Ishikawa (cell line): Measurements from ENCODE around the gene JMJD4.

Experiments
- CEBPB ChIP-seq: IDR thresholded peaks from 2 replicates; pipeline ENCODE4 v1.6.1; 2012
- CREB1 ChIP-seq: IDR thresholded peaks from 2 replicates; pipeline ENCODE4 v1.6.1; 2012; ENCODE audit warnings: low read depth
- EGR1 ChIP-seq: IDR thresholded peaks from 2 replicates; pipeline ENCODE4 v1.6.1; 2012
- EP300 ChIP-seq: IDR thresholded peaks from 2 replicates; pipeline ENCODE4 v1.6.1; 2012; ENCODE audit warnings: borderline replicate concordance
- FOXM1 ChIP-seq: IDR thresholded peaks from 2 replicates; pipeline ENCODE4 v1.6.1; 2012; ENCODE audit warnings: low read depth, borderline replicate concordance
- NFIC ChIP-seq: IDR thresholded peaks from 2 replicates; pipeline ENCODE4 v1.6.1; 2012
- RAD21 ChIP-seq: IDR thresholded peaks from 2 replicates; pipeline ENCODE4 v1.6.1; 2012; ENCODE audit warnings: low read depth
- REST ChIP-seq: IDR thresholded peaks from 2 replicates; pipeline ENCODE4 v1.6.1; 2012; ENCODE audit warnings: low read depth, mild to moderate bottlenecking
- TAF1 ChIP-seq: IDR thresholded peaks from 2 replicates; pipeline ENCODE4 v1.6.1; 2012; ENCODE audit warnings: low read depth, mild to moderate bottlenecking
- TCF12 ChIP-seq: IDR thresholded peaks from 2 replicates; pipeline ENCODE4 v1.6.1; 2012; ENCODE audit warnings: low read depth
- TEAD4 ChIP-seq: IDR thresholded peaks from 2 replicates; pipeline ENCODE4 v1.6.1; 2012
- YY1 ChIP-seq: IDR thresholded peaks from 2 replicates; pipeline ENCODE4 v1.6.1; 2012; ENCODE audit warnings: low read depth
- ZBTB7A ChIP-seq: IDR thresholded peaks from 2 replicates; pipeline ENCODE4 v1.6.1; 2012; ENCODE audit warnings: low read depth
- TF ChIP-seq, protein P1 (sequence below): IDR thresholded peaks from 2 replicates; pipeline ENCODE4 v1.6.1; 2012

DNA sequence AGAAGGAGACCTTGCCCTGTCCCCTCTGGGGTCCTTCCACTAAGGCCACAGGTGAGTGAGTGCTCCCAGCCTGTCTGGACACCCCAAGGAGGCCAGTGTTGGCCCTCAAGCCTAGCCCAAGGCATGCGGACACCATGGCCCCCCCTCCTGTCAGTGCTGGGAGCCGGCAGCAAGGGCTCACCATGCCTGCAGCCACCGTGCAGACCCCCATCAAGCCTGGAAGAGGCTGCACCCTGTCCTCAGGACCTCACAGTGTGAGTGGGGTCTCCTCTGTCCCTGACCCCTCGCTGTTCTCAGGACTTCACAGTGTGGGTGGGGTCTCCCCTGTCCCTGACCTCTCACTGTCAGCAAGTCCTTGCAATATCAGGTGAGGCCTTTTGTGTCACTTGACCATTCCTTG, 47.1 kb upstream of the JMJD4 start:
- no peak for TF ChIP-seq CREB1
- no peak for TF ChIP-seq TCF12
- no peak for TF ChIP-seq YY1
- TF ChIP-seq FOXM1, result no peak
- TF ChIP-seq REST, result no peak
- TF ChIP-seq EP300, result no peak
- TF ChIP-seq CEBPB, result no peak
- TF ChIP-seq TAF1, result no peak
- TF ChIP-seq, protein P1, sequence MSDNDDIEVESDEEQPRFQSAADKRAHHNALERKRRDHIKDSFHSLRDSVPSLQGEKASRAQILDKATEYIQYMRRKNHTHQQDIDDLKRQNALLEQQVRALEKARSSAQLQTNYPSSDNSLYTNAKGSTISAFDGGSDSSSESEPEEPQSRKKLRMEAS, result no peak
- no peak for TF ChIP-seq NFIC
- no peak for TF ChIP-seq ZBTB7A
- no peak for TF ChIP-seq EGR1
- TF ChIP-seq RAD21, result no peak
- no peak for TF ChIP-seq TEAD4
